HG02759 (cell line): ENCODE measurements around the gene NKX1-2.

Experiments
- ATAC-seq: cut with Tn5 transposase; IDR thresholded peaks from one replicate; pipeline ENCODE4 v1.9.1; 2021; ENCODE audit warnings: mild to moderate bottlenecking, moderate library complexity; ENCODE audit not compliant: unreplicated experiment

The NKX1-2 gene

DNA sequence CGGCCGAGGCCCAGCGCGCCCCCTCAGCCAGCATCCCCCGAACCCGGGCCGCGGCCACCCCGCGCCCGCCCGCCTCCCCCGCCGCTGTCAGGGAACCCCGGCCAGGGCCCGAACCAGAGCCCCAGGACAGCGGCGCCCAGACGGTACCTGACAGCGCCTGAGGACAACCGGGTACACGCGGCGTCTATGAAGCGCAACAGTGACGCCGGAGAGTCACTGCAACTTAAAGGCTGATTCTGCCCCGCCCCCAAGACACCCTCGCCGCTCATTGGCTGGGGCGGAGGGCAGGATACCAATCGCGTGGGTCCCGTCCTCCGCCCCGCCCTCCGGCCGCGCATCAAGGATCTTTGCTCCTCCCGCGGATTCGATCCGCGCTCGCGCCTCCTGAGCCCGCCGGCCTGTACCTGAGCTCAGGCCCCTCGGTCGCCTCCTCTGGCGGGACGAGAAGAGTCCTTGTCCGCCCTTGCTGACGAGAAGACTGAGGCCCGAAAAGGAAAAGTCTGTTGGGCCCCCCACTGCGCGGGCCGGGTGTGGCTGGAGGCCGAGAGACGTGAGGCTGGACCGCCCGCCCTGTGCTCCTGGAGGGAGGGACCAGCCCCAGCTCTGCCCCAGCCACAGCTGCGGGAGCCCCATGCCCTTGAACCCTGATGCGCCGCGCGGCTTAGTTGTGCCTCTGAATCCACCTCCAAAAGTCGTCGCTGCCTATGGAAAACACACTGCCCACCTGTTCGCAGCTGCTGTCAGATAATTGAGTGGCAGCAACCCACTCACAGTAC lies 30.9 kb downstream of the NKX1-2 start, which contains the start of gene OAT:
Gene OAT (minus strand): TSS at position 198 of the 776 bp plus-strand sequence. CDS start 6,752 bp downstream, outside the sequence.
- ATAC-seq = peak; percentile 98

DNA sequence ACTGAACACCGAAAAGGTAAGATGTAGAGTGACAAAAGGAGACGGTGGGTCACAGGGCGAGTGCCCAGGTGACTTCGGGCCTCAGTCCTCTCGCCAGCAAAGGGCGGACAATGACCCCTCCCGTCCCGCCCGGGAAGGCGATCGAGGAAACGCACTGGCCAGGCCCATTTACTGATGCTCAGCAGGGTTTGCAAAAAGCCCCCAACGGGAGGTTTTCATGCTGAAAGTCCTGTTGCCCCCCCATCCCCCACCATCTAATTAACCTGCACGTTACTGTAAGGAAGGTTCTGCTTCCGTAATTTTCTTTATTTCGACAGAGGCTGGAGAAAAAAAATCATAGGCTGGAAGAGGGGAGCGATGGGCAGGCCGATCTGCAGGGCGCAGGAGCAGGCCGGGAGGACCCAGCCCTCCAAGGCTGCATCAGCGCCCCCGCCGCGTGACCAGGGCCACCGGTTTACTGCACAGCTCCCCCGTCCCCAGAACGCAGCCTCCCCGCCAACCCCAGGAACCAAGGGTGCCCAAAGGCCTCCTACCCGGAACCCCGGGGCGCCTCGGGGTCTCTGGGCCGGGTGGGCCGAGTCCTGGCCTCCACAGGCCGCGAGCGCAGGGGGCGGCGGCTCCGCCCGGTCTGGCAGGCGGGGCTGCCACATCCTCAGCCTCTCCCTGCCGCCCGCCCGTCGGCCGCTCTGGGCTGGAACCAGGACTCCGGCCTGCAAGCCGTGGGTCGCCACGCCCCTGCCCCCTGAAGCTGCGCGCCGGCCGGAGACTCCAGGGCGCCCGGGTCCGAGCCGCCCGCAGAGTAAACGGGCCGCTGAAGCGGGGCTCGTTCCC lies 31.7 kb downstream of the NKX1-2 start:
- ATAC-seq = peak; percentile 39

DNA sequence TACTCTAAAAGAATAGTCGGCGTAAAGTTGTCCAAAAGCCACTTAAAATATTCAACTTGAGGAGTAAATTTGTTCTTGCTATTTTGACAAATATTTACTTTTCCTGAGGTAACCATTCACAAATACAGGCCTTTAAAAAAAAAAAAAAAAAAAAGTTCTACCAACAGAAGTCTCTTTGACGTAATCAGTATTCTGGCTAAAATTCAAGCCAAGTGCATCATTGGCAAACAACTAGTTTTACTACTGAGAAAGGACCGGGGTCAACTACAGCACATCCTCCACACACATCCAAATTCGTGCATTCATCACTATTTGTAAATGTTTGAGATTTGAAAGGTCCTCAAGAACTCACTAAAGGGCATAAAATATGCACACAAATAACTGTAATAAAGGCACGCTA lies 33.1 kb downstream of the NKX1-2 start:
- no peak for ATAC-seq

DNA sequence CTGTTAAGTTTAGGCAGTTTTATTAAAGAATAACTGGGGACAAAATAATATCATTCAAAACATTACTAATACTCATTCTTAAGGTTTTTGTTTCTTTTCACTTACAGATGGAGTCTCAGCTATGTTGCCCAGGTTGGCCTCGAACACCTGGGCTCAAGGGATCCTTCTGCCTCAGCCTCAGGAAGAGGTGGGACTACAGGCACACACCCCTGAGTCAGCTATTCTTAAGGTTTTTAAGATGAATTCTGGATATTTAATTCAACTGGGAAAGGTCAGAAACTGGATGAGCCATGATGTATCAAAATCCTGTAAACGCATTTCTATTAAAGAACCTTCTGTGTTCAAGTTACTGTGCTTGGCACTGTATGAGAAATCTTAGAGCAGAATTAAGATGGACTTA lies 34.6 kb downstream of the NKX1-2 start:
- ATAC-seq = no peak

DNA sequence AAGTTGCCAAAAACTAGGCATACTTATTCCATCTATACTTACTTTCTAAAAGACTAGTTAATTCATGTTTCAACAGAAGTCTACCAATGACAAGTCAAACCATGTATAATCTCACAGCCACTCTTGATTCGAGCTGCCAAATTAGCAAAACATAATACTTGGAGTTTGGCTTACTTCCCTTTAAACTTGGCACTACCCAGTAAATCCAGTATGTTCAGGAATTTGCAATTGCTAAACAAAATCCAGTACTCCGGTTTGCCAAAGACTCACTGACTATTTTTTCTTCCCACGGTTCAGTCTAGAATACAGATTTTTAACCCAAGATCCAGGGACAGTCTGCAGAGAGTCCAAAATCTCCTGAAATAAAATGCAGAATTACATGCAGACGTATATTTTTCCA lies 35.8 kb downstream of the NKX1-2 start:
- ATAC-seq = no peak

DNA sequence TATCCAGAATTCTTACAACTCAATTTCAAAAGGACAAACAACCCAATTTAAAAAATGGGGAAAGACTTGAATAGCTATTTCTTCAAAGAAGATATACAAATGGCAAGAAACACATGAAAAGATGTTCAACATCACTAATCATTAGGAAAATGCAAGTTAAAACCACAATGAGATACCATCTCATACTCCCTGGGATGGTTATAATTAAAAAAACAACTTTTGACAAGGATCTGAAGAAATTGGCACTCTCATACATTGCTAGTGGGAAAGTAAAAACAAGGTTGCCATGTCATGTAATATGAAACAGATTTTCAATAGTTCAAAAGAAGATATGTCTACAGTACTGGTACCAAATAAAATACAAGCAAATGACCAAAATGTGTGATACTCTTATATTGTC lies 40.1 kb downstream of the NKX1-2 start:
- ATAC-seq = no peak

DNA sequence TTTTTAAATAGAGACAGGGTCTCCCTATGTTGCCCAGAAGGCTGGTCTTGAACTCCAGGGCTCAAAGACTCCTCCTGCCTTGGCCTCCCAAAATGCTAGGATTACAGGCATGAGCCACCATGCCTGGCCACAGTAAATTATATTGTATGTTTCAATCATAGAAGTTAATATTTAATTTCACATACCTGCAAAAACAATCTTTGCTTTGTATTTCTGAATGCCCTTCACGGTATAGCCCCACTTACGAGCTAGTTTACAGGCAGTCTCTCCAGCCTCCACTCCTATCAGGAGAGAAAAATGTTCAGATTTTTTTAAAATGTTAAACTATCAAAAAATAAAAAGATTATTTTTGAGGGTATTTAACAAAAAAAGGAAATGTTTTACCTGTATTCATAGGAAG lies 41.5 kb downstream of the NKX1-2 start:
- no peak for ATAC-seq

DNA sequence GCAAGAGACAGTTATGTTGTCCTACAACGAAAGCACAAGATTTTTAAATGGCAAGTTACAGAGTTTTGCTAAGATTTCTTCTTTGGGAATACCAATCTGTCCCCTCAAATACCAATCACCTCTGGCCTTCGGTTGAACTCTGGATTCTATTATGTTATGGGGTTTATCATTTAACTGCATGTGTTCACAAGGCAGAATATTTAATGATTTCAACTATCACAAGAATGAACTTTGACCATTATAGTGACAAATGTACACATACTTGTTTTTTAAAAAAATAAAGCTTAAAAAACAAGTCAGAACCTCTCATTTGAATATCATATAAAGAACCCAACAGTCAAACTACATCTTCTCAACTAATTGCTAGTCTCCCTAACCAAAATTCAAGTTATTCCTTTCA lies 42.4 kb downstream of the NKX1-2 start:
- ATAC-seq = no peak

DNA sequence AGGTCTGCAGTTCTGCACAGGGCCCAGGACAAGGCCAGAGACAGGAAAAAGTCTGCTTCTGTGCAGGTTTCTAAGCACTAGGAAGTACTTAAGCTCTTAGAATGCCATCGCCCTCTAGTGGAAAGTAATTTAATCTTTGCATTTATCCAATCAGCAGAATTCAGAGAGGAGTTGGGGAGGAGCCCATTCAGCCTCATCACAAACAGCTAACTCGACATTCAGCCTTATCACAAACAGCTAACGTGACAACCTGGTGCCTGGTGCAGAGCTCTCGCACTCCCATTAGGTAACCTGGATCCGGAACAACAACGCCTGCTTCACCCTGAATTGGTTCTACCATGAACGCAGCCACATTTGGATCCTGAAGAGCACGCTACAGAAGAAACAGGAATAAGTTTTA lies 46.3 kb downstream of the NKX1-2 start:
- ATAC-seq = peak; percentile 91

DNA sequence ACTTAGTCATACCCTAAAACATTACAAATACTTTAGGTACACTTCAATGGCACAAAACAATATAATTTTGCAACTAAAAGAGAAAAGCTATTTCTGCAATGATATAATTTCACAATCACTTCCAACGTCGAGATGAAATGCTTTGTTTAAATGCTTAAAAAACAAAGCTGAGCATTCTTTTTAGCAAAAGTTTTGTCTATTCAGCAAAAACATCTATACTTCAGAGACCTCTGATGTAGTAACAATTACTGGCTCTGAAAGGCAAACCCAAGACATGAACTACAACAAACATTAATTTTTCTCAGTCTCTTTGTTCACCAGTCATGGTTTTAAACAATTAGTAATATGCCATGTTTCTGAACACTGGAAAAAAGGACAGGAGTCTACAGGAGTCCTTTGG lies 47.6 kb downstream of the NKX1-2 start:
- no peak for ATAC-seq

DNA sequence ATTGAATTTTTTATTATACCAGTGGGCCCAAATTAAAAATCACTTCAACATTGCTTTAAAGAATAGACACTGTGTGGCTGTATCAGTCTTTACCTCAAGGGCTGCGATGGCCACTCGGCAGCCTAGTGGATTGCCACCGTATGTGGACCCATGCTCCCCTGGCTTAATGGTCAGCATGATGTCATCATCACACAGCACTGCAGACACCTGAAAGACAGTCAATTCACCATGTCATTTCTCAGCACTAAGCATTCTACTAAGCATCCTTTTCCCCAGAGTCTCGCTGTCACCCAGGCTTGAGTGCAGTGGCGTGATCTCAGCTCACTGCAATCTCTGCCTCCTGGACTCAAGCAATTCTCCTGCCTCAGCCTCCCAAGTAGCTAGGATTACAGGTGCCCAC lies 48.2 kb downstream of the NKX1-2 start:
- no peak for ATAC-seq
